Glomerular visceral epithelial cell (primary cell): ENCODE data around the gene UNC5A.

ENCODE experiments used
- DNase-seq: peaks from one replicate; pipeline ENCODE4 v3.0.0-alpha.2; 2016; ENCODE audit errors: extremely low spot score

Gene UNC5A

GRCh38 chr5:176846335-176847140 lies 36.2 kb downstream of the UNC5A start:
- DNase-seq: peak; percentile 35

- no peak for DNase-seq
These were observed 36.8 kb downstream of the UNC5A start for GRCh38 chr5:176847148-176847547.

GRCh38 chr5:176847726-176848290 lies 37.4 kb downstream of the UNC5A start:
- DNase-seq: no peak

GRCh38 chr5:176848651-176849050 lies 38.3 kb downstream of the UNC5A start:
- DNase-seq: no peak

GRCh38 chr5:176849611-176850227 lies 39.4 kb downstream of the UNC5A start:
- DNase-seq: no peak

GRCh38 chr5:176850371-176851245 lies 40.2 kb downstream of the UNC5A start:
- no peak for DNase-seq

- no peak for DNase-seq
These were observed 41.0 kb downstream of the UNC5A start for GRCh38 chr5:176851380-176851779.

GRCh38 chr5:176851871-176852658 lies 41.7 kb downstream of the UNC5A start:
- DNase-seq: no peak

GRCh38 chr5:176853151-176853778 lies 42.9 kb downstream of the UNC5A start:
- DNase-seq: no peak

GRCh38 chr5:176854164-176854563 lies 43.8 kb downstream of the UNC5A start:
- DNase-seq: no peak

GRCh38 chr5:176855598-176855997 lies 45.2 kb downstream of the UNC5A start:
- DNase-seq: no peak

GRCh38 chr5:176856746-176857145 lies 46.4 kb downstream of the UNC5A start:
- no peak for DNase-seq

GRCh38 chr5:176857216-176857893 lies 47.0 kb downstream of the UNC5A start:
- DNase-seq: no peak

- DNase-seq: no peak
These were observed 47.5 kb downstream of the UNC5A start for GRCh38 chr5:176857894-176858273.

- no peak for DNase-seq
These were observed 49.6 kb downstream of the UNC5A start for GRCh38 chr5:176859916-176860315.

GRCh38 chr5:176860381-176860780 lies 50.0 kb downstream of the UNC5A start:
- no peak for DNase-seq

- DNase-seq: no peak
These were observed 50.9 kb downstream of the UNC5A start for GRCh38 chr5:176861276-176861675.

GRCh38 chr5:176862330-176862995 lies 52.1 kb downstream of the UNC5A start:
- DNase-seq: no peak

- DNase-seq: no peak
These were observed 52.8 kb downstream of the UNC5A start for GRCh38 chr5:176863041-176863764.
